ENCODE measurements around the gene TTF2. TPM values are rescaled to one million over a fixed set of nuclear protein-coding genes. Genes with fewer than 3 reads are reported as not detected.

Gene TTF2
- total and polyA plus RNA-seq, 9 of the 15 experiments (the other 6 are each of a cell fraction or from before 2014, with no cell fraction given) = 9.4 to 71.1 (median 42.1) TPM

DNA sequence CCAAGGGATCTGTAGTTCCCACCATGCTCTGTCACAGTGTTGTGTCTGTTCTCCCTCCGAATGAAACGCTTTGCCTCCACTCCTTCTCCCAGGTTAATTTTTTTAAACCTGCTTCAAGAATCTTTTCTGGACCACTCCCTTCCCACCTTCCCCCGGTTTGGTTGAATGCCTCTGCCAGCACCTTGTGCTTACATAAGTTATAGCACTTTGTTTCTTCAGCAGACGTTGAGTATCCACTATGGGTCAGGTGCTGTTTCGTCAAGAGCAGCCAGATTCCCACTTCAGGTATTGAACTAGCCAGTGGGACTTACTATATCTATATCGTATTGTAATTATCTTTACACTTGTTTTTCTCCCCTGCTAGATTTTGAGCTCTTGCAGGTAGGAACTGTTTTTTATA is 27.6 kb downstream of the TTF2 start:
- Histone ChIP-seq H3K79me2 (ENCODE audit: control insufficient read depth, insufficient read depth, low read length) (no peaks in the 10 kb centered on the region), H3K9ac (ENCODE audit: insufficient read depth in 1 of 2, low read depth in 2 of 2, low read length in 2 of 2) (no peak overlapping the region), H3K36me3 (ENCODE audit: control insufficient read depth, insufficient read depth, low read length) (peaks cover 79% of the 10 kb centered on the region), H3K4me3 (no peak overlapping the region), H3K9me3 (replicated peaks; ENCODE audit: control insufficient read depth, insufficient read depth, low read depth, low read length) (no peaks in the 10 kb centered on the region), H3K4me2 (ENCODE audit: insufficient read depth, low read length) (no peak overlapping the region), H3K27me3 (ENCODE audit: control insufficient read depth in 2 of 2, insufficient read depth in 2 of 2, low read length in 2 of 2) (no peaks in the 10 kb centered on the region), H2AFZ (ENCODE audit: low read depth, low read length) (no peak overlapping the region), H4K20me1 (replicated peaks; ENCODE audit: control insufficient read depth, insufficient read depth, low read length) (no peaks in the 10 kb centered on the region), H3K27ac (ENCODE audit: extremely low read depth, low read depth, low read length) (no peak overlapping the region), H3K4me1 (replicated peaks in 1 of 2; ENCODE audit: control insufficient read depth in 2 of 2, insufficient read depth in 2 of 2, low read length in 2 of 2) (peaks cover 0 to 6% of the 10 kb centered on the region in 2 experiments; a peak in 2 of 5 replicates), H3K9me1 (ENCODE audit: control insufficient read depth, insufficient read depth, low read length) (no peaks in the 10 kb centered on the region)
- in situ Hi-C loops (cut with MboI) = no loop called here
- ChIA-PET CTCF (ENCODE audit: low intra/inter-chr PET ratio) (no interaction called here), POLR2A (no interaction called here)
- no TSS peak for BruUV-seq (replicated peaks)
- no peak for FAIRE-seq
- intact Hi-C loops (cut with micrococcal nuclease) = no loop called here
- no peak for DNase-seq (ENCODE audit: extremely low read depth in 1 of 4, low spot score in 3 of 4)
- ATAC-seq = no peak
- WGBS (ENCODE audit: insufficient coverage, low coverage, missing lambda C conversion rate) = 89% methylated on average over 6 of the region's 6 CpGs
- TF ChIP-seq, protein P1, sequence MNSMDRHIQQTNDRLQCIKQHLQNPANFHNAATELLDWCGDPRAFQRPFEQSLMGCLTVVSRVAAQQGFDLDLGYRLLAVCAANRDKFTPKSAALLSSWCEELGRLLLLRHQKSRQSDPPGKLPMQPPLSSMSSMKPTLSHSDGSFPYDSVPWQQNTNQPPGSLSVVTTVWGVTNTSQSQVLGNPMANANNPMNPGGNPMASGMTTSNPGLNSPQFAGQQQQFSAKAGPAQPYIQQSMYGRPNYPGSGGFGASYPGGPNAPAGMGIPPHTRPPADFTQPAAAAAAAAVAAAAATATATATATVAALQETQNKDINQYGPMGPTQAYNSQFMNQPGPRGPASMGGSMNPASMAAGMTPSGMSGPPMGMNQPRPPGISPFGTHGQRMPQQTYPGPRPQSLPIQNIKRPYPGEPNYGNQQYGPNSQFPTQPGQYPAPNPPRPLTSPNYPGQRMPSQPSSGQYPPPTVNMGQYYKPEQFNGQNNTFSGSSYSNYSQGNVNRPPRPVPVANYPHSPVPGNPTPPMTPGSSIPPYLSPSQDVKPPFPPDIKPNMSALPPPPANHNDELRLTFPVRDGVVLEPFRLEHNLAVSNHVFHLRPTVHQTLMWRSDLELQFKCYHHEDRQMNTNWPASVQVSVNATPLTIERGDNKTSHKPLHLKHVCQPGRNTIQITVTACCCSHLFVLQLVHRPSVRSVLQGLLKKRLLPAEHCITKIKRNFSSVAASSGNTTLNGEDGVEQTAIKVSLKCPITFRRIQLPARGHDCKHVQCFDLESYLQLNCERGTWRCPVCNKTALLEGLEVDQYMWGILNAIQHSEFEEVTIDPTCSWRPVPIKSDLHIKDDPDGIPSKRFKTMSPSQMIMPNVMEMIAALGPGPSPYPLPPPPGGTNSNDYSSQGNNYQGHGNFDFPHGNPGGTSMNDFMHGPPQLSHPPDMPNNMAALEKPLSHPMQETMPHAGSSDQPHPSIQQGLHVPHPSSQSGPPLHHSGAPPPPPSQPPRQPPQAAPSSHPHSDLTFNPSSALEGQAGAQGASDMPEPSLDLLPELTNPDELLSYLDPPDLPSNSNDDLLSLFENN (IDR thresholded peaks at IDR 0.05; ENCODE audit: low read depth in 2 of 2, low read length in 2 of 2) = no peak
- TF ChIP-seq NCOA4 (IDR thresholded peaks at IDR 0.05; ENCODE audit: partially characterized antibody) (no peak), RBM25 (IDR thresholded peaks at IDR 0.05; ENCODE audit: low read depth, low read length, severe bottlenecking) (no peak), NR3C1 (CRISPR knock-in tag; IDR thresholded peaks at IDR 0.05) (no peak), NFATC3 (IDR thresholded peaks at IDR 0.05) (no peak), ZNF224 (CRISPR knock-in tag; IDR thresholded peaks at IDR 0.05) (no peak), NR4A1 (CRISPR knock-in tag; IDR thresholded peaks at IDR 0.05) (no peak), NR4A1 (tag; IDR thresholded peaks at IDR 0.05) (no peak), HDAC1 (IDR thresholded peaks at IDR 0.05) (no peak), TCF7L2 (IDR thresholded peaks at IDR 0.05; ENCODE audit: low read depth, low read length) (no peak)
- TF ChIP-seq, protein P2, sequence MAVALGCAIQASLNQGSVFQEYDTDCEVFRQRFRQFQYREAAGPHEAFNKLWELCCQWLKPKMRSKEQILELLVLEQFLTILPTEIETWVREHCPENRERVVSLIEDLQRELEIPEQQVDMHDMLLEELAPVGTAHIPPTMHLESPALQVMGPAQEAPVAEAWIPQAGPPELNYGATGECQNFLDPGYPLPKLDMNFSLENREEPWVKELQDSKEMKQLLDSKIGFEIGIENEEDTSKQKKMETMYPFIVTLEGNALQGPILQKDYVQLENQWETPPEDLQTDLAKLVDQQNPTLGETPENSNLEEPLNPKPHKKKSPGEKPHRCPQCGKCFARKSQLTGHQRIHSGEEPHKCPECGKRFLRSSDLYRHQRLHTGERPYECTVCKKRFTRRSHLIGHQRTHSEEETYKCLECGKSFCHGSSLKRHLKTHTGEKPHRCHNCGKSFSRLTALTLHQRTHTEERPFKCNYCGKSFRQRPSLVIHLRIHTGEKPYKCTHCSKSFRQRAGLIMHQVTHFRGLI (CRISPR knock-in tag; IDR thresholded peaks at IDR 0.05) = no peak
- TF ChIP-seq, protein P3, sequence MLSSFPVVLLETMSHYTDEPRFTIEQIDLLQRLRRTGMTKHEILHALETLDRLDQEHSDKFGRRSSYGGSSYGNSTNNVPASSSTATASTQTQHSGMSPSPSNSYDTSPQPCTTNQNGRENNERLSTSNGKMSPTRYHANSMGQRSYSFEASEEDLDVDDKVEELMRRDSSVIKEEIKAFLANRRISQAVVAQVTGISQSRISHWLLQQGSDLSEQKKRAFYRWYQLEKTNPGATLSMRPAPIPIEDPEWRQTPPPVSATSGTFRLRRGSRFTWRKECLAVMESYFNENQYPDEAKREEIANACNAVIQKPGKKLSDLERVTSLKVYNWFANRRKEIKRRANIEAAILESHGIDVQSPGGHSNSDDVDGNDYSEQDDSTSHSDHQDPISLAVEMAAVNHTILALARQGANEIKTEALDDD (IDR thresholded peaks at IDR 0.05) = no peak
- TF ChIP-seq, protein P4, sequence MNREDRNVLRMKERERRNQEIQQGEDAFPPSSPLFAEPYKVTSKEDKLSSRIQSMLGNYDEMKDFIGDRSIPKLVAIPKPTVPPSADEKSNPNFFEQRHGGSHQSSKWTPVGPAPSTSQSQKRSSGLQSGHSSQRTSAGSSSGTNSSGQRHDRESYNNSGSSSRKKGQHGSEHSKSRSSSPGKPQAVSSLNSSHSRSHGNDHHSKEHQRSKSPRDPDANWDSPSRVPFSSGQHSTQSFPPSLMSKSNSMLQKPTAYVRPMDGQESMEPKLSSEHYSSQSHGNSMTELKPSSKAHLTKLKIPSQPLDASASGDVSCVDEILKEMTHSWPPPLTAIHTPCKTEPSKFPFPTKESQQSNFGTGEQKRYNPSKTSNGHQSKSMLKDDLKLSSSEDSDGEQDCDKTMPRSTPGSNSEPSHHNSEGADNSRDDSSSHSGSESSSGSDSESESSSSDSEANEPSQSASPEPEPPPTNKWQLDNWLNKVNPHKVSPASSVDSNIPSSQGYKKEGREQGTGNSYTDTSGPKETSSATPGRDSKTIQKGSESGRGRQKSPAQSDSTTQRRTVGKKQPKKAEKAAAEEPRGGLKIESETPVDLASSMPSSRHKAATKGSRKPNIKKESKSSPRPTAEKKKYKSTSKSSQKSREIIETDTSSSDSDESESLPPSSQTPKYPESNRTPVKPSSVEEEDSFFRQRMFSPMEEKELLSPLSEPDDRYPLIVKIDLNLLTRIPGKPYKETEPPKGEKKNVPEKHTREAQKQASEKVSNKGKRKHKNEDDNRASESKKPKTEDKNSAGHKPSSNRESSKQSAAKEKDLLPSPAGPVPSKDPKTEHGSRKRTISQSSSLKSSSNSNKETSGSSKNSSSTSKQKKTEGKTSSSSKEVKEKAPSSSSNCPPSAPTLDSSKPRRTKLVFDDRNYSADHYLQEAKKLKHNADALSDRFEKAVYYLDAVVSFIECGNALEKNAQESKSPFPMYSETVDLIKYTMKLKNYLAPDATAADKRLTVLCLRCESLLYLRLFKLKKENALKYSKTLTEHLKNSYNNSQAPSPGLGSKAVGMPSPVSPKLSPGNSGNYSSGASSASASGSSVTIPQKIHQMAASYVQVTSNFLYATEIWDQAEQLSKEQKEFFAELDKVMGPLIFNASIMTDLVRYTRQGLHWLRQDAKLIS (CRISPR knock-in tag; IDR thresholded peaks at IDR 0.05) = no peak

Measured in K562 (cell line).